KG1 (cell line): ENCODE data around the gene PPP6R1.

Experiments
- DNase-seq: peaks from one replicate; lab custom pipeline; 2025; lab: John Stamatoyannopoulos, UW

Gene PPP6R1

DNA sequence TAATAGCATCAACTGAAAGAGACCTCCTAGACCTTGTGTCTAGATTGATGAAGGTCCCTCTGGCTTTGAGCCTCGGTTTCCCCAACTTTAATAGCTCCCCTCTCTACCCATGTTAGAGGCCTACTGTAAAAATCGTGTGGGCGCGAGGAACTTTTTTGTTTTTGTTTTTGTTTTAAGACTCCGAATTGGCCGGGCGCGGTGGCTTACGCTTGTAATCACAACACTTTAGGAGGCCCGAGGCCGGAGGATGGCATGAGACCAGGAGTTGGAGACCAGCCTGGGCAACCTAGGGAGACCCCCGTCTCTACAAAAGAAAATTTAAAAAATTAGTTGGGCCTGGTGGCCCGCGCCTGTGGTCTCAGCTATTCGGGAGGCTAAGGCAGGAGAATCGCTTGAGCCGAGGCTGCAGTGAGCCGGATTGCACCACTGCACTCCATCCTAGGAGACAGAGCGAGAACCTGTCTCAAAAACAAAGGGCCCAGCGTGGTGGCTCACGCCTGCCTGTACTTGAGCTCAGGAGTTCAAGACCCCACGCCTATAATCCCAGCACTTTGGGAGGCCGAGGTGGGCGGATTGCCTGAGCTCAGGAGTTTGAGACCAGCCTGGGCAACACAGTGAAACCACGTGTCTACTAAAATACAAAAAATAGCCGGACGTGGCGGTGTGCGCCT lies 858 bp upstream of the PPP6R1 start:
- no peak for DNase-seq

DNA sequence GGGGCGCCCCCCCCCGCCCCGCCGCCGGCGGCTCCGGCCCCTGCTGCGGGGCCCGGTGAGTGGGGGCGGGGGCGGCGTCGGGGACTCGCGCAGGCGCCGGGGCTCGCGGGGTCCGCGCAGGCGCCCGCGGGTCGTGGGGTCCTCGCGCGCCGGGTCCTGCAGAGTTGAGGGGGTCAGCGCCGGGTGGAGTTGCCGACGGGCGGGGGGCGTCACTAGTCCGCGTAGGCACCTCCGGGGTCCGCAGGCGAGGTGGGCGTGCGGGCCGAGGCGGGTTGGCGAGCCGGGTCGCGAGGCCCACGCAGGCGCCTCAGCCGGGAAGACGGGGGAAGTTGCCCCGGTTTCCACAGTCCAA lies 365 bp downstream of the PPP6R1 start:
- no peak for DNase-seq

DNA sequence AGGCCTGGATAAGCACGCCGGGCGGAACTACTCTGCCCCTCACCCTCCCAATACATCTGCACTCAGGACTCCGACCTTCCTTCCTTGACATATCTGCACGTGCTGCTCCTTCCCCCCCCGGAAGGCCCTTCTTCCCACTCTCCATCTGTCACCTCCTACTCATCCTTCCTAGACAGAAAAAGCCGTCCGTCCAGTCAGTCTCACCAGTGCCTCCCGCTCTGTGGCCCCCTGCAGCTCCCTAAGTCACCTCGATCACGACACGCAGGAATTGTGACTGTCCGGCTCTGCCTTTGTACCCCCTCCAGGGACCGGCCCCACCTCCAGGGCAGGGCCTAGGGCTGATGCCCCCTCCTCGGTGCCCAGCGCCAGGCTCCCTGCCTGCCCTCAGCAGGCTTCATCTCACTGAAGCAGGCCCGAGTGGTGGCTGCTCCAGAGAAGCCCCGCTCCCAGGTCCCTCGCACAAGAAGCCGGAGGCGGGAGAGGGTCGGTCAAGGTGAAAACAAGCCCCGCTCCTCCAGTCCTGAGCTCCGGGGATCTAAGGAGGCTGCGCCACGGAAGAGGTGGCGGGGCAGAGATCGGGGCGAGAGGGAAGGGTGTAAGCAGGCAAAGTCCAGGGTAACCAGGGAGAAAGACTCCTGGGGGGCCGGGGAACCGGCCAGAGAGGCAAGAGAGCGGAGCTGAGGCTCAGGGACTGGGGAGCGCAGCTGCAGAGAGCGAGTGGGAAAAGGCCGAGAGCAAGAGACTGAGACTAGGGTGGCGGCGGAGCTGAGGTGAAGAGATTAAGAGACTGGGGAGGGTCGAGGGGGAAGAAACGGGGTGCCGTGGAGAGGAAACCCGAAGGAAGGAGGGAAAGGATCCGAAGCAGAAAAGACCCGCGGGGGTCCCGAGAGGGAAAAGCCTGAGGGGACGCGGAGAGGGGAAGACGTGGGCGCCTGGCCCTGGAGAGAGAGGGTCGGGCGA lies 1.1 kb downstream of the PPP6R1 start:
- no peak for DNase-seq

DNA sequence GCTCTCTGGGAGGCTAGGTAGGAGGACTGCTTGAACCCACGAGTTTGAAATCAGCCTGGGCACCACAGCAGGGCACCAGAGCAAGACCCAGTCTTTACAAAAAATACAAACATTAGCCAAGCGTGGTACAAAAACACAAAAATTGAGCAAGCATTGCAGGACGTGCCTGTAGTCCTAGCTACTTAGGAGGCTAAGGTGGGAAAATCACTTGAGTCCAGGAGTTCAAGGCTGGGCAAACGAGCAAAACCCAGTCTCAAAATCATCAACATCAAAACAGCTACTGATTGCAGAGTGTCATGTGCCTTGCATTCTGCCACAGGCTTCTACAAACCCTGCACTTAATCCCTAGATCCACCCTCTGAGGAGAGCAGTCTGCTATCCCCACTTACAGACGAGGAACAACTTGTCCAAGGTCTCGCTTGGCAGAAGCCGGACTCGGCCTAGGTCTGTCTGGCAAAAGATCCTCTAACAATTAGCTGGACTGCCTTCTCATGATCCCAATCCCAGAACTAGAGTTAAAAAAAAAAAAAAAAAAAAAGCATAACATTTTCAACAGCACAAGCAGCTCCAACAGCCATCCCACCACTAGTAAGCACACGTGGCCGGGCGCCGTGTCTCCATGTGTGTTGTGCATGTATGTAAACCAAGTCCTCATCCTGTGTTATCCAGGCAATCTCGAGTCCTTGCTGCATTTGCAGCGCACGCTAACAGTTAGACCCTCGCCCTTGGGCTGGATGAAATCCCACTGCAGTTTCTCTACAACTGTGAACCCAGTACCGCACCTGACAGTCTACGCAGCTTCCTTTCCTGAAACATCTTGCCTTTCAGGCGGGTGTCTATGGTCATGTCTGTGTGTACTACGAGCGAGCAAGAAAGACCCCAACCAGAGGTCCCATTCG lies 2.0 kb downstream of the PPP6R1 start:
- no peak for DNase-seq

DNA sequence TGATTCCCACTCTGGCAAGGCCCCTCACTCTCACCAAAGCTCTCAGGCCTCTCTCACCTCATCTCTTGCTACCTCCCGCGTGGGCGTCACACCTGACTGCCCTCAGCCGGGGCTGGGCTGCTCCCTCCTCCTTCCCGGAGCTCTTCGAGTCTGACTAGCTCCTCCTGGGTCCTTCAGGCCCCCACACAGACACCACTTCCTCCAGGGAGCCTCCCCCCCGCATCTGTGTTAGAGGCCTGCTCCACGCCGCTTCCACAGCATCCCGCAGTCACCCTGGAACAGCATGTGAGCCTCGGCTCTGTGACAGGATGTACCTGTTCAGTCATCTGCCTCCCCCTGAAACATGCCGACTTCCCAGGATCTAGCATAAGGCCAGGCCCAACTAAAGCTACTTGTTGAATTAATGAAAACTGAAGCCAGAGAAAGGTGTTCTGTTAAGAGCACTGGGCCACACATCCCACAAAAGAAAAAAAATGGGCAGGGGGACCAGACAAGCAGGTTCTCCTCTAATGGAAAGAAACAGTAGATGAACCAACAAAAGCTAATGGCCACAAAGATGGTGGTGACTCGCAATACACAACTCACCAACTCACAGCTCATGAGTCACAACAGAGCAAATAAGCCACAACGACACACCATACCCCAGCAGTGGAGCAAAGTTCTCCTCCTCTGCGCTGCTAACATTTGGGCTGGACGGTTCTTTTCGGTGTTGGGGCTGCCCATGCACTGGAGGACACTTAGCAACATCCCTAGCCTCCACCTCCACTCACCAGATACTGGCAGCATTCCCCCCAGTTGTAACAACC lies 3.0 kb downstream of the PPP6R1 start:
- peak; percentile 63 for DNase-seq

DNA sequence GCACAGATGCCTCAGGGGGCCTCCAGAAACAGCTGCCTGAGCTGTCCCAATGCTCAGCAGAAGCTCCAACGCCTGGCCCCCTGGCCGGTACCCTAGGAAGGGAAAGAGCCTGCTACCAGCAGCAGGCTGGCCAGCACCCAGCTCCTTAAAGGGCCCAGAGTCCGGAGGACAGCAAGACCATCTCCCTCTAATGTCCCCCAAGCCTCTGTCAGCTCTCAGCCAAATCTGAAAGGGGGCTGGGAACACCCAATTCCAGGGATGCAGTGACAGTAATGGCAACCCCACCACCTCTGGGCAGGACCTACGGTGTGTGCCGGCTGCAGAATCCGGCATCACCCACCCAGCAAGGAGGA lies 4.2 kb downstream of the PPP6R1 start:
- no peak for DNase-seq

DNA sequence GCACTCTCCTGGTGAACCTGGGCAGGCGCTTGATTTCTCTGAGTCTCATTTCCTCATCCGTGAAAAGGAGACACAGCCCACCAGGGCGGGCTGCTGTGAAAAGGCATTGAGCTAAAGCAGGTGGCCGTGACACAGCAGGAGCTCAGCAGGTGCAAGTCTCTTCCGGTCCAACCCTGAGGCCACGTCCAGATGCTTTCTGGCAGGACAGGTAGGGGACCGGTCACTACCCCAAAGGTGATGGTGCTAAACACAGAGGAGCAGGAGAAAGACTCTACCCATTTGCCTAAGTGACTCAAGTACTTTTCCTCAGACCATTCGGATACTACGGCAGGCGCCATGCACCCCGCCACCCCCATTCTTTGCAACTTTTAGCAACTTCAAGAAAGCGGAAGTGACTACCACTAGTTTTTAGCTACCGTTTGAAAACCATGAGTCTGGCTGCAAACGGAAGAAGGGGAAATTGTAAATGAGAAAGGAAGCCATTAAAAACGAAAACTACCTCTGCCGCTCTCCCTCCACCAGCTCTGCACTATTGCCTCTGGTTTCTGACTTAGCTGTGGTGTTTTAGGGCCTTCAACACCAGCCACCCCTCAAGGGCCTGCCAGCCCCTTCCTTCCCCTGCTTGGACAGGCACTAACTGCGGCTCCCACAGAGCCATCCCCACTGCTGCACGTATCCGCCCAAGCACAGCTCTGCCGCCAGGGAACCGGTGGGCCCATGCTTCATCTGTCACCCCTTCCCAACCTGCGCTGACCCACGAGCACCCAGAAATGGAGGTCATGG lies 4.8 kb downstream of the PPP6R1 start:
- DNase-seq, result peak; percentile 82

DNA sequence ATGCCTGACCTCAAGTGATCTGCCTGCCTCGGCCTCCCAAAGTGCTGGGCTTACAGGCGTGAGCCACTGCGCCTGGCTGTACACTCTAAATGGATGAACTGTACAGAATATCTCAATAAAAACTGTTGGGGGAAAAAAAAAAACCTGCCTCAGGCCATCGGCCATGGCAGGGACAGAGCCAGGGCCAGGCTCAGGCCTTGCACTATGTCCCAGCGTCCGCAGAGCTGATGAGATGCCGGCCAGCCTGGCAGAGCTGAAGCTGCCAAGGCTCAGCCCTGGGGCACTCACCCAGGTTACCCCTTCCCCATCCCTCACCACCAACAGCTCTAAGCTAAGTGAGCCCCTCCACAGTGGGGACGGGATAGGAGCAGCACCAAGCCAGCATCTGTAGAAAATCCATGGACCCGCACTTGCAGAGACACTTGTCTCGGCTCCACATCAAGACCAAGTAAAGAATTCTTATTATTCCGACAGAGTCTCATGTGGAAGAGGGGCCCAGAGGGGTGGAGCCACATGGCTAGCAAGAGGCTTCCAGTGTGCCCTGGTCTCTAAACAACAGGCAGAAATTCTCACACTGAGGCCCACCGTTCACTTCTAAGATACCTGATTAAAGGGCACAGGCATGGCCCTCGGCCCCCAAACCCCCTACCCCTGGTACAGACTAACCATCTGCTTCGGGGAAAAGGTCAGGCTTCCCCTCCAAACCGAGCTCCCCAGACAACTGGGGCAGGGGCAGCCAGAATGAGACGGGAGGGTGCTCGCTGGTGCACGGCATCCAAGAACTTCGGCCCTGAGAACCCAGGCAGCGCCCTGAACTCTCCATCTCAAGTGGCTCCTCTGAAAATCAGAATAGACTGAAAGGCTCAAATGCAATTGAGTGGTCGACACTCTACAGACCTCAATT lies 5.8 kb downstream of the PPP6R1 start:
- DNase-seq, result no peak

DNA sequence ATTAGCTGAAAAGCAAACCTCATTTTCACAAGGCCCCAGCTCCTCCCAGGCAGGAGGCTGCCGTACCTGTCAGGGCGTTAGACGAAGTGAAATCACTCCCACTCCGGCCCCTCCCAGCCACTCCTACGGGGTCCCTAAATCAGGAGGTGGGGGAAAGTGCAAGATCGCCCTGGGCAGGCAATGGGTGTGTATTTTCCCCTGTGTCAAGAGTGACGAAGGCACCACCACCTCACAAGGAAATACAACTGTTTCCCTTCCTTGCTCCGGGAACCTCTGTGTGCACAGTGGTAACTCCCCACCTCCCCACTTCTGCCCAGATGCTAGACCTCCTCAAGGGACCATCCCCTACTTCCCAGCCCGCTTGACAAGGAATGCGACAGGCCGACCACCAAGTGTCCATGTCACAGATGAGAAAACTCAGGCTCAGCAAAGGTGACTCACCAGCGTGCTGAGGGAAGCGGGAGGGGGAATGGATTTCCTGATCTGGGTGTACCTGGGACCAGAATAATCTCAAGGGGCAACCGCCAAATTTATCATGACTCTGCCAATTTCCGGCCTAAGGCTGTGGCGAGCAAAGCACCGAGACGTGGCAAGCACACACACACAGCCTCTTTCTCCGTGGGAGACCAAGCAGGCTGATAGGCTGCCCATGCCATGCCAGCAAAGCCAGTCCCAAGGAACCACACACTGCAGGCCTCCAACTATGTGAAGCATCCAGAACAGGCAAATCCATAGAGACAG lies 7.3 kb downstream of the PPP6R1 start:
- peak; percentile 73 for DNase-seq

DNA sequence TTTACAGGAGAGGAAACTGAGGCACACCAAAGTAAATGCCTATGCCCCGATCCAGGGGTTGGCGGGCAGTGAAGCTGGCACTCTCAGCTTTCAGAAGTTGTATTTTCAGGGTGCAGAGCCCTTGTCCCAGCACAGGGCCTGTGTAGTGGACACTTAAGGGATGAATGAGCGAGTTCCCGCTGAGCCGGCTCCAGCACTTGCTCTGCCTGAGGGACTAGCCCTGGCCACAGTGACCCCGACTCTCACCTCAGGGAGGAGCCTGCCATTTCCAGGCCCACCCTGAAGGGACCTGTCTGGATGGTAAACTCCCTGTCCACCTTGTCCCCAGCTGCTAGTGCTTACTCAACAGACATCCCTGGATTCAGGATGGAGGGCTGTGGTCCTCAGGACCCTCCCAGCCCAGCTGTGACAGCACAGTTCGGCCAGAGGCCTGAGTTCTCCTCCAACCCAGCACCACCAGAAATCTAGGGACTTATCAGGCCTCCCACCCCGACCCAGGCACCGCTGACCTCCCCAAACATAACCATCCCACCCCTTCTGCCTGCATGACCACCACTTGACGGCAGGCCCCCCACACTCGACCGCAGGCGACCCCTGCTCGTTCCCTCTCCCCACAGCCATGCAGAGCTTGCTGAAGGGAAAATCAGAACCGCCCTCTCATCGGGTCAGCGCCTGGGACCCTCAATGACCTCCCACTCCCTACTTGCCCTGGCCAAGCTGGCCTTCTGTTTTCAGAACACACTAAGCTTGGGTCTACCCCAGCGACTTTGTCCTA lies 8.4 kb downstream of the PPP6R1 start:
- DNase-seq, result no peak

DNA sequence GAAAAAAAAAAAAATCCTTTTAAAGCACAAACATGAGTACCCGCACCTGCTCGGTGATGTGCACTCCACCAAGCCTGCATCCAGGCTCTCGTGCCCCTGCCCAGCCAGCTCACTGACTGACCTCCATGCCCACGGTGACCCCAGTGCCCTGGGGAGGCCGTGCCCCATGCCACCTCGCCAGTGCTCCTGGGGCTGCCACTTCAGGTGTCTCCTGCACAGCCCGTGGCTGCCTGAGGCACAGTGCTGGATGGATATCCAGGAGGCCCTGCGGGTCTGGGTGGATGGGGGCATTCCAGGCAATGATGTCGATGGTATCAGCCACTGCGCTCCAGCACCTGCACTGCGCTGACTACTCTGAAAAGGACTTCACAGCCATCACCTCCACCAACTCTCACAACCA lies 9.0 kb downstream of the PPP6R1 start:
- DNase-seq, result no peak

DNA sequence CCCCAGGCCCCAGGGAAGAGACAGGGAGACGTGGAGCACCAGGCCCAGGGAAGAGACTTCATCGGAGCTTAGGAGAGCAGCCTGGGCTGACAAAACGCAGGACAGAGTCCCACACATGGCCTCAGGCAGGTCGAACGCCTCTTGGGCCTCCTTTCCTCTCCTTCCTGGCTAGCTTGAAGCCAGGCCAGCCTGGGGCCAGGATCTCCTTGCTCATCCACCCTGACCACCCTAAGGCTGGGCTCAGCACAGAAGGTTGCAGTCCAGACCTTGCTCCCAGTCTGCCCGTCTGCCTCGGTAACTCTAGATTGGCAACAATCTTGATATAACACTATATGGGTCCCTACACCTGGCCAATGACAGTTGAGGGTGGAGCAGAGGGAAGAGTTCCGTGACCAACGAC lies 10.1 kb downstream of the PPP6R1 start:
- DNase-seq, result no peak

DNA sequence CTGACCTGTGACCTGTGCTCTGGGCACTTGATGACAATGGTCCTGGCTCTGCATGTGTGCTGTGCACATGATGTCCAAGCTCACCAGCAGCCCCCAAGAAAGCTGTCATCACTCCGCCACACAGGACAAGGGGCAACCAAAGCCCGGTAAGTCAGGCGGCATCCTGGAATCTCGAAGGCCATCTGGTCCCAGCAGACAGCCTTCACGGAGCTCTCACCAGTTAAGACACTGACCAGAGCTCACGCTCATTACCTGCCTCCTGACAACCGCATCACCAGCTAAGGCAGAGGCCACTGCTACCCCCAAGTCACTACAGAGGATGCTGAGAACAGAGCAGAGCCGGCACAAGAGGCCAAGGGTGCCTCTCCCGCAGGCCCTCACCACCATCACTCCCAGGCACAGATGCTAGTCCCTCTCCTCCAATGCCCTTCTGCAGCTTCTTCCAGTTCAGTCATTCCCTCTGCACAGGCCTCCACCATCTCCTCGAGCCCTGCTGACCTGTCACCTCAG lies 10.6 kb downstream of the PPP6R1 start:
- no peak for DNase-seq

DNA sequence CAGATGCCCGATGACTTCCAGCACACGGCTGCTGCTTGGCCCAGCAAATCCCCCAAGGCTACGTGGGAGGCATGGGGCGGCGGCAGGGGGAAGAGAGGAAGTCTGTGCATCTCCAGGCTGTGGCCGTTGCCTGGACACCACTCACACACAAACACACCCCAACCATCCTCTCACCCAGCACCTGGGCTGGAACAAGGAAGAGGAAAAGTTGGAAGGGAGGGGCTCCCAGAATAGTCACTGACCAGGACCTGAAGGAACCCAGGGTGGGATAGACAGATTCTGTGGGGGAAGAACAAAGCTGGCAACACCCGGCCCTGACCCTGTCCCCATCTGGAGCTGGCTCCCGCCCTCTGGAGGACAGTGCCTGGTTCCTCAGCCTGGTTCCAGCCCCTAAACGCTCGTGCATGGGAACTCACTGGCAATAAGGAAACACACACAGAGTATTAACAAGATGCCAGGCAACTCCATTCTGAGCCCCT lies 11.2 kb downstream of the PPP6R1 start:
- DNase-seq, result no peak

DNA sequence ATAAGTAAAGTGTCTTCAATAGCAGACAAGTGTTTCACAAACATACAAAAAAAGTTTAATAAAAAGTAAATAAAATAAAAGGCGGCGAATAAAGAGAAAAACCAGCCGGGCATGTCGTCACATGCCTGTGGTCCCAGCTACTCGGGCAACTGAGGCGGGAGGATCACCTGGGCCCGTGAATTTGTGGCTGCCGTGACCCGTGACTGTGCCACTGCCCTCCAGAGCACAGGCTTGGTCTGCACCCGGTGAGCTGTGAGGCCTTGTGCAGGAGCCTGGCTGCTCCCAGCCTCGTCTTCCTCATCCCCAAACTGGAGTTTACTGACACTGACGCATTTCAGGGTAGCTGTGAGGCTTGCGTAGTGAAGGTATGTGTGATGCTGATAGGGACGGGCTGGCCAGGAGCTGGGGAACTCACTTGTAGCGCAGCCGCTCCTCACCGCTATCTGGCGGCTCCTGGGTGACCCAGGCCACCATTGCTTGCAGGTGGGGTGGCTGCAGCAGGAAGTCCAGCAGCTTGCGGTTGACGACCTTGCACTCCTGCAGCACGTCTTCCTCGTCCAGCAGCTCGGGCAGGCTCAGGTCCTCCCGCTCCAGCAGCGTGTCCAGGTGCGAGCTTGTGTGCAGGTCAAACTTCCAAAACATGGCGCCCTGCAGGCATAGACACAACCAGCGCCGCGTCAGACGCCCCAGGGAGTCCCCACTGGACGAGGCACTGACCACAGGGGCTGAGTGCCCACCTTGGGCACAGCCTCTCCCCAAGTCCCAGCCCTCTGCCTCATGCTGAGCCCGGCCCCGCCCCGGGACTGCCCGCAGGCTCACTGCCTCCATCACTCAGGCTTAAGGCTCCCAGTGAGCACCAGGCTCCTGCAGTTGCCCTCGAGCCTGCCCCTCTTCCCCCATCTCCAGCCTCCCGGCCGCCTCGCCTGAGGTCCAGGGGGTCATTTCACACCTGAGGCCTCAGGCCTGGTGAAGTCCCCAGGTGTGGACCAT lies 12.1 kb downstream of the PPP6R1 start:
- DNase-seq, result no peak

DNA sequence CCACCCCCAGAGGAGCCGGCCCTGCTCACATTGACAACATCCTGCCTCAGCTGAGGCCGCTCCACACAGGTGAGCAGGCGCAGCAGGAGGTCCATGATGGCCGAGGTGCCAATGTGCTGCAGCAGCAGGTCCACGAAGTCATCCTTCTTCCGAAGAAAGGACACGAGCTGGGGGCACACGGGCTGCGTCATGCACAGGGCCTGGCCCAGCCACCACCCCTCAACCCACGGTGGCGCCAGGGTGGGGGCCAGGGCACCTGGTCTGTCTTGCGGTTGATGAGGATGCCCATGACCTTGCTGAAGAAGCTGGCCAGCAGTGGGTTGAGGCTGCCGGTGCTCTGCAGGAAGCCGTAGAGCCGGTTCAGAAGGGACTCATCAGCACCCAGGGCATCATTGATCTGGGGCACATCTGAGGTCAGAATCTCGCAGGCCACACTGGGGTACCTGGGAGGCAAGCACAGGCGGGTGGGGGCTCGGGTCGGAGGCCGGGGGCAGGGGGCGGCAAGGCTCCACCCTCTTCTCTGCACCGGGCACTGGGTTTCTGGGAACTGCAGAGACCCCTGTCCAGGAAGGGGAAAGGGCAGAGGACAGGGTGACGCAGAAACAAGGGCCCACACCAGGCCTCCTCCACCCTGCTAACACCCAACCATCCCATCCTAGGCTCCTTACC lies 13.4 kb downstream of the PPP6R1 start:
- no peak for DNase-seq
